GM18505 (cell line): Measurements from ENCODE around the gene INF2.

Experiments
- ATAC-seq: cut with Tn5 transposase; IDR thresholded peaks from one replicate; pipeline ENCODE4 v1.9.1; 2021; ENCODE audit not compliant: unreplicated experiment
- POLR2A ChIP-seq: IDR thresholded peaks from 4 replicates; pipeline ENCODE4 v1.6.1; 2011; ENCODE audit warnings: borderline replicate concordance; ENCODE audit not compliant: insufficient read depth, insufficient read length; ENCODE audit errors: extremely low read depth

INF2 gene

GRCh38 chr14:104673481-104673880 lies 15.9 kb upstream of the INF2 start:
- no peak for ATAC-seq
- TF ChIP-seq POLR2A: no peak

GRCh38 chr14:104675447-104675846 lies 14.0 kb upstream of the INF2 start:
- no peak for ATAC-seq
- no peak for TF ChIP-seq POLR2A

- TF ChIP-seq POLR2A: no peak
Measured at GRCh38 chr14:104676130-104676693, 13.2 kb upstream of the INF2 start.

GRCh38 chr14:104676694-104677511 lies 12.5 kb upstream of the INF2 start:
- ATAC-seq: no peak
- TF ChIP-seq POLR2A: no peak

More at GRCh38 chr14:104676130-104676693, 13.2 kb upstream of the INF2 start:
- ATAC-seq: no peak

- ATAC-seq: no peak
- peak; percentile 2 for TF ChIP-seq POLR2A
Measured at GRCh38 chr14:104677512-104678332, 11.7 kb upstream of the INF2 start.

GRCh38 chr14:104678346-104678745 lies 11.1 kb upstream of the INF2 start:
- TF ChIP-seq POLR2A: no peak
- no peak for ATAC-seq

- no peak for TF ChIP-seq POLR2A
Measured at GRCh38 chr14:104678901-104679705, 10.3 kb upstream of the INF2 start.

GRCh38 chr14:104680056-104680805 lies 9.2 kb upstream of the INF2 start:
- no peak for ATAC-seq
- no peak for TF ChIP-seq POLR2A

More at GRCh38 chr14:104678901-104679705, 10.3 kb upstream of the INF2 start:
- ATAC-seq: no peak

GRCh38 chr14:104680806-104681688 lies 8.4 kb upstream of the INF2 start:
- ATAC-seq: peak; percentile 31
- TF ChIP-seq POLR2A: no peak

- no peak for ATAC-seq
Measured at GRCh38 chr14:104681689-104682074, 7.7 kb upstream of the INF2 start.

GRCh38 chr14:104682107-104682593 lies 7.3 kb upstream of the INF2 start:
- ATAC-seq: no peak
- TF ChIP-seq POLR2A: no peak

More at GRCh38 chr14:104681689-104682074, 7.7 kb upstream of the INF2 start:
- TF ChIP-seq POLR2A: no peak
